WTC11 (cell line): Measurements from ENCODE around the gene TIAM2. TPM values are rescaled to one million over a fixed set of nuclear protein-coding genes. Genes with fewer than 3 reads are reported as not detected.
A peak's percentile ranks its signal among the peaks of the same experiment; 100 is the strongest.

Experiments used
- ATAC-seq: fragments of 200-7000 bp; cut with Tn5 transposase; 2 replicates; pipeline ENCODE4 v1.10.0; 2021; ENCODE audit warnings: mild to moderate bottlenecking, moderate library complexity
- CTCF ChIA-PET: fragments of 300-600 bp; sonication (Branson Sonifier 250); formaldehyde crosslinking; loops from one replicate; lab custom pipeline; 2021; ENCODE audit warnings: antibody characterized with exemption; lab: Charles Lee
- POLR2A ChIA-PET: fragments of 350-600 bp; sonication (Branson Sonifier 250); formaldehyde crosslinking; loops from one replicate; lab custom pipeline; 2021; ENCODE audit warnings: antibody characterized with exemption; lab: Charles Lee
- DNase-seq: peaks from one replicate; pipeline ENCODE4 v3.0.0; 2021; ENCODE audit warnings: low spot score
- H3K27ac Mint-ChIP-seq: 2 replicates; pipeline ENCODE4 v1.8.0; 2021; ENCODE audit warnings: mixed read lengths
- H3K27me3 Mint-ChIP-seq: 2 replicates; pipeline ENCODE4 v1.8.0; 2021; ENCODE audit warnings: low read depth, mild to moderate bottlenecking, moderate library complexity, mixed read lengths
- H3K36me3 Mint-ChIP-seq: 2 replicates; pipeline ENCODE4 v1.8.0; 2021; ENCODE audit warnings: mixed read lengths
- H3K4me1 Mint-ChIP-seq: 2 replicates; pipeline ENCODE4 v1.8.0; 2022; ENCODE audit warnings: mixed read lengths
- H3K4me3 Mint-ChIP-seq: 2 replicates; pipeline ENCODE4 v1.8.0; 2021; ENCODE audit warnings: mild to moderate bottlenecking, moderate library complexity, mixed read lengths
- H3K9me3 Mint-ChIP-seq: 2 replicates; pipeline ENCODE4 v1.8.0; 2021; ENCODE audit warnings: mixed read lengths
- CREB1 ChIP-seq: sonication (generic); formaldehyde crosslinking; IDR thresholded peaks from 2 replicates; pipeline ENCODE4 v1.8.0; 2023; ENCODE audit warnings: mild to moderate bottlenecking, missing genetic modification reagents
- EMX1 ChIP-seq: fragments of 250-450 bp; sonication (Bioruptor Pico); IDR thresholded peaks from 2 replicates; pipeline ENCODE4 v1.8.0; 2021; ENCODE audit warnings: mild to moderate bottlenecking
- ESRRA ChIP-seq: sonication (generic); formaldehyde crosslinking; IDR thresholded peaks from 2 replicates; pipeline ENCODE4 v1.8.1; 2022; ENCODE audit warnings: mild to moderate bottlenecking, missing genetic modification reagents, borderline replicate concordance
- GABPB1 ChIP-seq: sonication (generic); formaldehyde crosslinking; IDR thresholded peaks from 2 replicates; pipeline ENCODE4 v1.8.1; 2023; ENCODE audit warnings: mild to moderate bottlenecking, missing genetic modification reagents
- NFE2L1 ChIP-seq: sonication (generic); formaldehyde crosslinking; IDR thresholded peaks from 2 replicates; pipeline ENCODE4 v1.8.1; 2023; ENCODE audit warnings: missing genetic modification reagents
- NFYB ChIP-seq: sonication (generic); formaldehyde crosslinking; conservative IDR thresholded peaks from 2 replicates; pipeline ENCODE4 v1.8.0; 2022; ENCODE audit warnings: low read depth, missing genetic modification reagents
- NR1H2 ChIP-seq: sonication (generic); formaldehyde crosslinking; IDR thresholded peaks from 2 replicates; pipeline ENCODE4 v1.9.0; 2021; ENCODE audit warnings: mild to moderate bottlenecking, moderate library complexity, missing genetic modification reagents
- NR3C1 ChIP-seq: sonication (generic); formaldehyde crosslinking; conservative IDR thresholded peaks from 2 replicates; pipeline ENCODE4 v1.8.1; 2023; ENCODE audit warnings: low read depth, mild to moderate bottlenecking, missing genetic modification reagents
- RELA ChIP-seq: sonication (generic); formaldehyde crosslinking; IDR thresholded peaks from 2 replicates; pipeline ENCODE4 v1.8.1; 2022; ENCODE audit warnings: missing genetic modification reagents, mild to moderate bottlenecking, borderline replicate concordance
- SMAD3 ChIP-seq: sonication (generic); formaldehyde crosslinking; IDR thresholded peaks from 2 replicates; pipeline ENCODE4 v1.8.0; 2022; ENCODE audit warnings: missing genetic modification reagents, mild to moderate bottlenecking, borderline replicate concordance
- SMAD4 ChIP-seq: sonication (generic); formaldehyde crosslinking; IDR thresholded peaks from 2 replicates; pipeline ENCODE4 v1.8.0; 2022; ENCODE audit warnings: mild to moderate bottlenecking, missing genetic modification reagents
- SP1 ChIP-seq: sonication (generic); formaldehyde crosslinking; conservative IDR thresholded peaks from 2 replicates; pipeline ENCODE4 v1.8.1; 2022; ENCODE audit warnings: missing genetic modification reagents
- TCF7 ChIP-seq: sonication (generic); formaldehyde crosslinking; IDR thresholded peaks from 2 replicates; pipeline ENCODE4 v1.8.0; 2022; ENCODE audit warnings: mild to moderate bottlenecking, low read depth, missing genetic modification reagents, moderate library complexity
- USF1 ChIP-seq: sonication (generic); formaldehyde crosslinking; IDR thresholded peaks from 2 replicates; pipeline ENCODE4 v1.8.0; 2022; ENCODE audit warnings: mild to moderate bottlenecking, missing genetic modification reagents
- ZNF219 ChIP-seq: sonication (generic); formaldehyde crosslinking; IDR thresholded peaks from 2 replicates; pipeline ENCODE4 v1.8.0; 2023; ENCODE audit warnings: missing genetic modification reagents, mild to moderate bottlenecking, borderline replicate concordance
- ZNF232 ChIP-seq: sonication (generic); formaldehyde crosslinking; IDR thresholded peaks from 2 replicates; pipeline ENCODE4 v1.8.0; 2022; ENCODE audit warnings: mild to moderate bottlenecking, missing genetic modification reagents
- ZNF263 ChIP-seq: sonication (generic); formaldehyde crosslinking; IDR thresholded peaks from 2 replicates; pipeline ENCODE4 v1.8.1; 2022; ENCODE audit warnings: low read depth, mild to moderate bottlenecking, moderate library complexity, missing genetic modification reagents
- ZNF416 ChIP-seq: fragments of 250-450 bp; sonication (Bioruptor Pico); IDR thresholded peaks from 2 replicates; pipeline ENCODE4 v1.9.0; 2021; ENCODE audit warnings: mild to moderate bottlenecking, inconsistent platforms
- ZNF423 ChIP-seq: fragments of 250-450 bp; sonication (Bioruptor Pico); IDR thresholded peaks from 2 replicates; pipeline ENCODE4 v2.1.2; 2022; ENCODE audit warnings: mild to moderate bottlenecking, moderate library complexity
- ZSCAN18 ChIP-seq: fragments of 250-450 bp; sonication (Bioruptor Pico); IDR thresholded peaks from 2 replicates; pipeline ENCODE4 v2.1.2; 2022; ENCODE audit warnings: mild to moderate bottlenecking, moderate library complexity
- total RNA-seq: library from RNA; stranded (reverse); gene quantifications from 3 replicates; pipeline ENCODE4 v1.2.3, GENCODE V29; 2021
- TF ChIP-seq, protein P1 (sequence below): sonication (generic); formaldehyde crosslinking; IDR thresholded peaks from 2 replicates; pipeline ENCODE4 v1.8.1; 2022; ENCODE audit warnings: missing genetic modification reagents, borderline replicate concordance
- TF ChIP-seq, protein P2 (sequence below): fragments of 250-450 bp; sonication (Bioruptor Pico); IDR thresholded peaks from 2 replicates; pipeline ENCODE4 v1.9.0; 2021; ENCODE audit warnings: moderate library complexity, mild to moderate bottlenecking, inconsistent platforms, borderline replicate concordance

TIAM2 gene
- total RNA-seq, 1 experiment from 2014 or later = 15.1 TPM

GRCh38 chr6:155085582-155086257 is 90.6 kb downstream of the TIAM2 start:
- H3K27me3 Mint-ChIP-seq = no peaks in the 10 kb centered on the region
- no peak for TF ChIP-seq CREB1
- TF ChIP-seq, protein P1, sequence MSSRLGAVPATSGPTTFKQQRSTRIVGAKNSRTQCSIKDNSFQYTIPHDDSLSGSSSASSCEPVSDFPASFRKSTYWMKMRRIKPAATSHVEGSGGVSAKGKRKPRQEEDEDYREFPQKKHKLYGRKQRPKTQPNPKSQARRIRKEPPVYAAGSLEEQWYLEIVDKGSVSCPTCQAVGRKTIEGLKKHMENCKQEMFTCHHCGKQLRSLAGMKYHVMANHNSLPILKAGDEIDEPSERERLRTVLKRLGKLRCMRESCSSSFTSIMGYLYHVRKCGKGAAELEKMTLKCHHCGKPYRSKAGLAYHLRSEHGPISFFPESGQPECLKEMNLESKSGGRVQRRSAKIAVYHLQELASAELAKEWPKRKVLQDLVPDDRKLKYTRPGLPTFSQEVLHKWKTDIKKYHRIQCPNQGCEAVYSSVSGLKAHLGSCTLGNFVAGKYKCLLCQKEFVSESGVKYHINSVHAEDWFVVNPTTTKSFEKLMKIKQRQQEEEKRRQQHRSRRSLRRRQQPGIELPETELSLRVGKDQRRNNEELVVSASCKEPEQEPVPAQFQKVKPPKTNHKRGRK (CRISPR knock-in tag) = no peak
- TF ChIP-seq TCF7 (CRISPR knock-in tag) = no peak
- no peak for TF ChIP-seq ZNF423 (CRISPR knock-in tag)
- TF ChIP-seq ZNF416 = no peak
- TF ChIP-seq NR1H2 (CRISPR knock-in tag) = no peak
- no peak for TF ChIP-seq ESRRA (CRISPR knock-in tag)
- no peak for TF ChIP-seq SMAD3 (CRISPR knock-in tag)
- peaks cover 21% of the 10 kb centered on the region for H3K4me1 Mint-ChIP-seq
- H3K27ac Mint-ChIP-seq = peak overlapping the region; percentile 65
- H3K4me3 Mint-ChIP-seq = no peak overlapping the region
- H3K9me3 Mint-ChIP-seq = no peaks in the 10 kb centered on the region
- CTCF ChIA-PET = no interaction called here
- DNase-seq (no peak), ATAC-seq (no peak)
- POLR2A ChIA-PET = interaction anchor here (0.6 kb wide), 1 partner anchor 1257 kb away, joined by 3 read pairs; no protein-coding TSS in a partner anchor
- no peaks in the 10 kb centered on the region for H3K36me3 Mint-ChIP-seq

GRCh38 chr6:155088856-155089255 is 93.7 kb downstream of the TIAM2 start:
- ChIA-PET POLR2A (no interaction called here), CTCF (no interaction called here)
- Mint-ChIP-seq H3K9me3 (peaks cover under 1% of the 10 kb centered on the region; the same call in 1 of the 2 replicates), H3K4me3 (no peak overlapping the region), H3K27me3 (no peaks in the 10 kb centered on the region), H3K36me3 (peaks cover 13% of the 10 kb centered on the region), H3K27ac (no peak overlapping the region), H3K4me1 (peaks cover 12% of the 10 kb centered on the region)
- TF ChIP-seq ZNF416 (no peak), RELA (no peak)
- DNase-seq = no peak
- no peak for ATAC-seq

GRCh38 chr6:155089746-155090145 is 94.6 kb downstream of the TIAM2 start:
- ChIA-PET POLR2A (no interaction called here), CTCF (no interaction called here)
- Mint-ChIP-seq H3K9me3 (peaks cover 4% of the 10 kb centered on the region; the same call in 1 of the 2 replicates), H3K36me3 (peaks cover 16% of the 10 kb centered on the region), H3K4me3 (no peak overlapping the region), H3K4me1 (peaks cover 4% of the 10 kb centered on the region), H3K27me3 (no peaks in the 10 kb centered on the region), H3K27ac (peak overlapping the region; percentile 54; the same call in 1 of the 2 replicates)
- TF ChIP-seq ZSCAN18 (CRISPR knock-in tag) (no peak), NFE2L1 (CRISPR knock-in tag) (no peak), CREB1 (no peak), EMX1 (CRISPR knock-in tag) (no peak), ZNF219 (CRISPR knock-in tag) (no peak), ZNF263 (CRISPR knock-in tag) (no peak), SMAD3 (CRISPR knock-in tag) (no peak), ZNF232 (CRISPR knock-in tag) (no peak), NR3C1 (CRISPR knock-in tag) (no peak), NFYB (CRISPR knock-in tag) (no peak), SP1 (no peak), SMAD4 (CRISPR knock-in tag) (no peak), USF1 (CRISPR knock-in tag) (no peak), ESRRA (CRISPR knock-in tag) (no peak), GABPB1 (CRISPR knock-in tag) (no peak), ZNF416 (no peak)
- TF ChIP-seq, protein P2, sequence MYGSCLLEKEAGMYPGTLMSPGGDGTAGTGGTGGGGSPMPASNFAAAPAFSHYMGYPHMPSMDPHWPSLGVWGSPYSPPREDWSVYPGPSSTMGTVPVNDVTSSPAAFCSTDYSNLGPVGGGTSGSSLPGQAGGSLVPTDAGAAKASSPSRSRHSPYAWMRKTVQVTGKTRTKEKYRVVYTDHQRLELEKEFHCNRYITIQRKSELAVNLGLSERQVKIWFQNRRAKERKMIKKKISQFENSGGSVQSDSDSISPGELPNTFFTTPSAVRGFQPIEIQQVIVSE (CRISPR knock-in tag) = no peak
- ATAC-seq (no peak), DNase-seq (no peak)
